HepG2 (cell line): ENCODE results near the gene TXNRD2. TPM values are rescaled to one million over a fixed set of nuclear protein-coding genes. Genes with fewer than 3 reads are reported as not detected.

Experiments
- ATAC-seq: fragments of 200-7000 bp; cut with Tn5 transposase; 3 replicates; pipeline ENCODE4 v1.9.1; 2020; ENCODE audit warnings: mild to moderate bottlenecking, moderate library complexity
- BruUV-seq: library from RNA; stranded (reverse); fragments of 400-500 nt; replicated peaks from 2 replicates; lab custom pipeline; 2021; lab: Mats Ljungman, UMichigan
- CTCF ChIA-PET: fragments of 300-600 bp; formaldehyde crosslinking; extraction: SDS; loops from one replicate; lab custom pipeline; 2021; ENCODE audit warnings: low total read pairs, inconsistent platforms, low intra/inter-chr PET ratio; lab: Yijun Ruan, JAX
- POLR2A ChIA-PET: fragments of 350-600 bp; sonication (Branson Sonifier 250); formaldehyde crosslinking; loops from one replicate; lab custom pipeline; 2020; ENCODE audit warnings: antibody characterized with exemption, inconsistent platforms; lab: Yijun Ruan, JAX
- DNase-seq: peaks from one replicate; pipeline ENCODE4 v3.0.0-alpha.2; 2015; ENCODE audit warnings: low spot score
- FAIRE-seq: peaks from 3 replicates; lab custom pipeline; 2011; peaks lifted over from hg19 to GRCh38; lab: Jason Lieb, UNC
- H2AFZ ChIP-seq: one replicate; pipeline ENCODE4 v1.6.1; 2011; ENCODE audit warnings: low read length, inconsistent platforms
- H3K27ac ChIP-seq: fragments of 300-600 bp; 3 replicates; pipeline ENCODE4 v1.8.0; 2011; ENCODE audit warnings: mixed run types, mild to moderate bottlenecking, mixed read lengths, low read length, inconsistent platforms; ENCODE audit not compliant: insufficient read depth; ENCODE audit errors: extremely low read length
- H3K27me3 ChIP-seq, 2 experiments: fragments of 200-600 bp in 1 of 2; 2 replicates in 1 of 2; 3 replicates in 1 of 2; pipeline versions ENCODE4 v1.6.0 to v1.8.0; 2011; ENCODE audit warnings: low read length in 2 of 2, mild to moderate bottlenecking in 2 of 2, moderate library complexity in 2 of 2, inconsistent platforms in 1 of 2; ENCODE audit not compliant: insufficient read depth in 2 of 2, control insufficient read depth in 1 of 2
- H3K36me3 ChIP-seq, 2 experiments: fragments of 200-600 bp in 1 of 2; replicated peaks in 1 of 2; 2 replicates in 1 of 2; 3 replicates in 1 of 2; pipeline versions ENCODE4 v1.5.1 to v1.8.0; 2011; ENCODE audit warnings: low read length in 2 of 2, inconsistent platforms in 1 of 2; ENCODE audit not compliant: insufficient read depth in 2 of 2, control insufficient read depth in 1 of 2
- H3K4me1 ChIP-seq: 2 replicates; pipeline ENCODE4 v1.5.1; 2012; ENCODE audit warnings: low read length, inconsistent platforms; ENCODE audit not compliant: insufficient read depth
- H3K4me2 ChIP-seq: 2 replicates; pipeline ENCODE4 v1.6.0; 2011; ENCODE audit warnings: low read depth, low read length, inconsistent platforms
- H3K4me3 ChIP-seq, 3 experiments: fragments of 200-600 bp in 1 of 3; sonication (generic), shearing (Covaris generic) in 1 of 3; replicated peaks in 1 of 3; 2 replicates each; pipeline ENCODE4 v1.5.1; 2011 to 2016; ENCODE audit warnings: low read length in 3 of 3, inconsistent platforms in 2 of 3, low read depth in 2 of 3, mild to moderate bottlenecking in 2 of 3, control low read depth in 1 of 3, mixed read lengths in 1 of 3; ENCODE audit not compliant: insufficient read depth in 1 of 3
- H3K79me2 ChIP-seq: one replicate; pipeline ENCODE4 v1.6.1; 2011; ENCODE audit warnings: low read length, inconsistent platforms; ENCODE audit not compliant: insufficient read depth
- H3K9ac ChIP-seq: 2 replicates; pipeline ENCODE4 v1.6.0; 2011; ENCODE audit warnings: mild to moderate bottlenecking, low read depth, low read length, inconsistent platforms; ENCODE audit not compliant: insufficient read depth
- H3K9me3 ChIP-seq: 2 replicates; pipeline ENCODE4 v1.5.1; 2012; ENCODE audit warnings: mild to moderate bottlenecking, low read length
- H4K20me1 ChIP-seq: 2 replicates; pipeline ENCODE4 v1.6.0; 2011; ENCODE audit warnings: inconsistent platforms, mild to moderate bottlenecking, low read length, moderate library complexity; ENCODE audit not compliant: insufficient read depth
- CENPBD1 ChIP-seq: sonication (generic); formaldehyde crosslinking; IDR thresholded peaks from 2 replicates; pipeline ENCODE4 v1.8.0; 2022; ENCODE audit warnings: missing genetic modification reagents, low read depth, mild to moderate bottlenecking, borderline replicate concordance
- DNMT3B ChIP-seq: conservative IDR thresholded peaks from 2 replicates; pipeline ENCODE4 v1.6.1; 2016; ENCODE audit warnings: missing biosample characterization, control low read depth
- PRPF4 ChIP-seq: fragments of 200-400 bp; formaldehyde crosslinking; IDR thresholded peaks from 2 replicates; pipeline ENCODE4 v1.6.1; 2016; ENCODE audit warnings: low read length, low read depth; ENCODE audit not compliant: poor library complexity, severe bottlenecking
- RAD51 ChIP-seq: fragments of 450-650 bp; IDR thresholded peaks from 2 replicates; pipeline ENCODE4 v1.6.1; 2016; ENCODE audit warnings: borderline replicate concordance
- RFXANK ChIP-seq: IDR thresholded peaks from 2 replicates; pipeline ENCODE4 v1.6.1; 2016
- SETDB1 ChIP-seq: sonication (generic); formaldehyde crosslinking; IDR thresholded peaks from 2 replicates; pipeline ENCODE4 v1.5.1; 2020; ENCODE audit warnings: missing genetic modification reagents, mild to moderate bottlenecking, borderline replicate concordance
- SNRNP70 ChIP-seq: fragments of 200-400 bp; formaldehyde crosslinking; IDR thresholded peaks from 2 replicates; pipeline ENCODE4 v1.6.1; 2017; ENCODE audit warnings: mild to moderate bottlenecking, low read depth, low read length, moderate library complexity
- ZNF274 ChIP-seq: sonication (generic); formaldehyde crosslinking; IDR thresholded peaks from 2 replicates; pipeline ENCODE4 v1.5.1; 2020; ENCODE audit warnings: mild to moderate bottlenecking, missing genetic modification reagents
- ZNF496 ChIP-seq: sonication (generic); formaldehyde crosslinking; IDR thresholded peaks from 2 replicates; pipeline ENCODE4 v1.8.1; 2023; ENCODE audit warnings: mild to moderate bottlenecking, moderate library complexity, missing genetic modification reagents; ENCODE audit not compliant: insufficient replicate concordance
- ZNF512 ChIP-seq: sonication (generic); formaldehyde crosslinking; IDR thresholded peaks from 2 replicates; pipeline ENCODE4 v1.4.0; 2020; ENCODE audit warnings: mild to moderate bottlenecking, missing genetic modification reagents
- ZNF616 ChIP-seq: sonication (generic); formaldehyde crosslinking; IDR thresholded peaks from 2 replicates; pipeline ENCODE4 v1.5.0; 2020; ENCODE audit warnings: low read depth, mild to moderate bottlenecking, missing genetic modification reagents
- ZNF644 ChIP-seq: IDR thresholded peaks from 2 replicates; pipeline ENCODE4 v1.6.1; 2016; ENCODE audit warnings: low read depth
- ZNF781 ChIP-seq: sonication (generic); formaldehyde crosslinking; IDR thresholded peaks from 2 replicates; pipeline ENCODE4 v1.5.1; 2020; ENCODE audit warnings: borderline replicate concordance, mild to moderate bottlenecking, missing genetic modification reagents; ENCODE audit errors: not compliant biosample characterization
- WGBS: methylation state at CpG from one replicate; pipeline ENCODE4 v1.1.6; 2017; ENCODE audit warnings: low lambda C conversion rate; 5-methylcytosine and 5-hydroxymethylcytosine counted together
- in situ Hi-C: cut with HindIII; loops from 2 replicates; pipeline ENCODE4 v1.10.0; 2017; ENCODE audit warnings: low pct_unique_long_range_greater_than_20kb; ENCODE audit not compliant: extremely low pct_ligation_motif_present
- intact Hi-C: fragments of 100-400 bp; cut with micrococcal nuclease; formaldehyde crosslinking; loops from one replicate; pipeline ENCODE4 v1.10.0; 2022; ENCODE audit not compliant: unreplicated experiment
- polyA plus RNA-seq, 8 experiments: library from polyadenylated mRNA; depleted of rRNA in 3 of 8; stranded (reverse) in 7 of 8; unstranded in 1 of 8; fragments of >200 nt; fragmentation: Illumina TruSeq in 4 of 8; extraction: Trizol in 4 of 8; gene quantifications; 2 replicates each; pipeline versions ENCODE4 v1.2.1 to v1.2.3, GENCODE V29; 2011 to 2016; ENCODE audit warnings: low read depth in 4 of 8, missing spikeins in 1 of 8, mixed read lengths in 1 of 8; ENCODE audit not compliant: insufficient read depth in 1 of 8
- total RNA-seq, 5 experiments: library from RNA; depleted of rRNA; stranded (reverse); fragments of >200 nt; fragmentation: Illumina TruSeq; extraction: Trizol; gene quantifications; 2 replicates each; pipeline ENCODE4 v1.2.3, GENCODE V29; 2016; ENCODE audit warnings: low read depth in 1 of 5

TXNRD2 gene
- total and polyA plus RNA-seq, 2 of the 13 experiments (the other 11 are each of a cell fraction or from before 2014, with no cell fraction given): 17.5 to 18.6 TPM

- TF ChIP-seq CENPBD1: no peak
- no peak for TF ChIP-seq RAD51
- no peak for TF ChIP-seq ZNF644 (CRISPR knock-in tag)
- no peak for TF ChIP-seq ZNF781 (CRISPR knock-in tag)
- TF ChIP-seq SNRNP70: no peak
- no peak for TF ChIP-seq SETDB1 (CRISPR knock-in tag)
These were observed 53.4 kb downstream of the TXNRD2 start (continued) for GRCh38 chr22:19888131-19888746.

GRCh38 chr22:19887256-19887985 is 54.2 kb downstream of the TXNRD2 start:
- intact Hi-C loops: no loop called here
- ATAC-seq (no peak), DNase-seq (no peak), FAIRE-seq (no peak)
- no peak overlapping the region for H3K4me3 ChIP-seq
- H4K20me1 ChIP-seq: no peaks in the 10 kb centered on the region
- H3K27me3 ChIP-seq: no peaks in the 10 kb centered on the region
- BruUV-seq: no TSS peak
- H3K9me3 ChIP-seq: no peaks in the 10 kb centered on the region
- H2AFZ ChIP-seq: no peak overlapping the region
- WGBS: 95% methylated on average over 10 of the region's 16 CpGs
- ChIA-PET POLR2A (interaction anchor here (0.7 kb wide), 1 partner anchor 31 kb away, joined by 3 read pairs; no protein-coding TSS in a partner anchor), CTCF (no interaction called here)
- no peaks in the 10 kb centered on the region for H3K79me2 ChIP-seq
- no peak overlapping the region for H3K9ac ChIP-seq
- H3K27ac ChIP-seq: no peak overlapping the region
- TF ChIP-seq ZNF274 (no peak), ZNF496 (CRISPR knock-in tag) (no peak), PRPF4 (no peak), ZNF512 (no peak), RFXANK (CRISPR knock-in tag) (no peak), ZNF616 (CRISPR knock-in tag) (no peak), DNMT3B (CRISPR knock-in tag) (no peak)
- TF ChIP-seq, all 625 proteins: peak for 0
- no peak overlapping the region for H3K4me2 ChIP-seq
- H3K4me1 ChIP-seq: peaks cover 23% of the 10 kb centered on the region
- in situ Hi-C loops: no loop called here
- H3K36me3 ChIP-seq: peaks cover 0 to 2% of the 10 kb centered on the region in 2 experiments; a peak in 1 of 5 replicates
